ENCODE measurements around the gene AP4E1. TPM values are rescaled to one million over a fixed set of nuclear protein-coding genes. Genes with fewer than 3 reads are reported as not detected.
A peak's percentile ranks its signal among the peaks of the same experiment; 100 is the strongest.

The AP4E1 gene
- total and polyA plus RNA-seq, 2 of the 4 experiments (the other 2 are of a cell fraction): 3.1 to 6.8 TPM

DNA sequence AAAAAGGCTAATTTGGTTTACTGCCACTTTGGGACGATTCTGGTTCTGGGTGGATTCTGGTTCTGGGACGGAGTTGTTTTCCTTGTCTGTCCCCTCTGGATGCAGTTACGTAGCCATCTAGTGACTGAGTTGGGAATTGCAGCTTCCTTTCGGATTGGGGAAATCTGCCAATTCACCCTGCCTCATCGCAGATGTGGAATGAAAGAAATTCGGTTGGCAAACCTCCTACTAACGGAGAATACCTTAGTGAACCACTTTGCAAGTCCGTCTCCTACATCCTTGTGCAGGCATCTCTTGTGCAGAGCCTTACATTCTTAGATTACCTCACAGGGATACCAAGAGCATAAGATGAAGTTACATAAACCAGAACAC is 31.5 kb upstream of the AP4E1 start:
- in situ Hi-C loops (cut with MboI; ENCODE audit: low sequenced_read_pairs): no loop called here
- peak overlapping the region; percentile 14; the same call in 1 of the 2 replicates for H3K4me3 ChIP-seq (ENCODE audit: insufficient read depth, low read depth, low read length)
- dilution Hi-C loops (cut with HindIII; ENCODE audit: low sequenced_read_pairs, unreplicated experiment): no loop called here
- TF ChIP-seq CHD1 (IDR thresholded peaks at IDR 0.05; ENCODE audit: low read depth, low read length) (no peak), MXI1 (IDR thresholded peaks at IDR 0.05; ENCODE audit: borderline replicate concordance, low read depth, low read length) (no peak), MAZ (IDR thresholded peaks at IDR 0.05; ENCODE audit: borderline replicate concordance, low read depth, low read length) (no peak), SMC3 (IDR thresholded peaks at IDR 0.05; ENCODE audit: low read depth, low read length) (peak; percentile 85), RAD21 (IDR thresholded peaks at IDR 0.05; ENCODE audit: low read length) (peak; percentile 92), BHLHE40 (IDR thresholded peaks at IDR 0.05; ENCODE audit: low read depth, low read length) (no peak), RCOR1 (IDR thresholded peaks at IDR 0.05; ENCODE audit: insufficient replicate concordance, low read length) (no peak), FOS (IDR thresholded peaks at IDR 0.05; ENCODE audit: low read depth, low read length) (no peak), POLR2A (IDR thresholded peaks at IDR 0.05; ENCODE audit: low read depth, low read length) (0 out of 2 replicates have a peak, but pooled peaks have one; percentile 27), CEBPB (IDR thresholded peaks at IDR 0.05; ENCODE audit: low read depth, low read length) (0 out of 2 replicates have a peak, but pooled peaks have one; percentile 20), MAFK (IDR thresholded peaks at IDR 0.05; ENCODE audit: low read depth, low read length) (no peak), RFX5 (IDR thresholded peaks at IDR 0.05; ENCODE audit: low read depth, low read length) (no peak)
- TF ChIP-seq, protein P1, sequence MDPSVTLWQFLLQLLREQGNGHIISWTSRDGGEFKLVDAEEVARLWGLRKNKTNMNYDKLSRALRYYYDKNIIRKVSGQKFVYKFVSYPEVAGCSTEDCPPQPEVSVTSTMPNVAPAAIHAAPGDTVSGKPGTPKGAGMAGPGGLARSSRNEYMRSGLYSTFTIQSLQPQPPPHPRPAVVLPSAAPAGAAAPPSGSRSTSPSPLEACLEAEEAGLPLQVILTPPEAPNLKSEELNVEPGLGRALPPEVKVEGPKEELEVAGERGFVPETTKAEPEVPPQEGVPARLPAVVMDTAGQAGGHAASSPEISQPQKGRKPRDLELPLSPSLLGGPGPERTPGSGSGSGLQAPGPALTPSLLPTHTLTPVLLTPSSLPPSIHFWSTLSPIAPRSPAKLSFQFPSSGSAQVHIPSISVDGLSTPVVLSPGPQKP (IDR thresholded peaks at IDR 0.05; ENCODE audit: borderline replicate concordance, low read depth, low read length): no peak
- TF ChIP-seq, protein P2, sequence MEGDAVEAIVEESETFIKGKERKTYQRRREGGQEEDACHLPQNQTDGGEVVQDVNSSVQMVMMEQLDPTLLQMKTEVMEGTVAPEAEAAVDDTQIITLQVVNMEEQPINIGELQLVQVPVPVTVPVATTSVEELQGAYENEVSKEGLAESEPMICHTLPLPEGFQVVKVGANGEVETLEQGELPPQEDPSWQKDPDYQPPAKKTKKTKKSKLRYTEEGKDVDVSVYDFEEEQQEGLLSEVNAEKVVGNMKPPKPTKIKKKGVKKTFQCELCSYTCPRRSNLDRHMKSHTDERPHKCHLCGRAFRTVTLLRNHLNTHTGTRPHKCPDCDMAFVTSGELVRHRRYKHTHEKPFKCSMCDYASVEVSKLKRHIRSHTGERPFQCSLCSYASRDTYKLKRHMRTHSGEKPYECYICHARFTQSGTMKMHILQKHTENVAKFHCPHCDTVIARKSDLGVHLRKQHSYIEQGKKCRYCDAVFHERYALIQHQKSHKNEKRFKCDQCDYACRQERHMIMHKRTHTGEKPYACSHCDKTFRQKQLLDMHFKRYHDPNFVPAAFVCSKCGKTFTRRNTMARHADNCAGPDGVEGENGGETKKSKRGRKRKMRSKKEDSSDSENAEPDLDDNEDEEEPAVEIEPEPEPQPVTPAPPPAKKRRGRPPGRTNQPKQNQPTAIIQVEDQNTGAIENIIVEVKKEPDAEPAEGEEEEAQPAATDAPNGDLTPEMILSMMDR (conservative IDR thresholded peaks at IDR 0.05; ENCODE audit: low read depth, low read length): peak; percentile 96
- TF ChIP-seq, protein P3, sequence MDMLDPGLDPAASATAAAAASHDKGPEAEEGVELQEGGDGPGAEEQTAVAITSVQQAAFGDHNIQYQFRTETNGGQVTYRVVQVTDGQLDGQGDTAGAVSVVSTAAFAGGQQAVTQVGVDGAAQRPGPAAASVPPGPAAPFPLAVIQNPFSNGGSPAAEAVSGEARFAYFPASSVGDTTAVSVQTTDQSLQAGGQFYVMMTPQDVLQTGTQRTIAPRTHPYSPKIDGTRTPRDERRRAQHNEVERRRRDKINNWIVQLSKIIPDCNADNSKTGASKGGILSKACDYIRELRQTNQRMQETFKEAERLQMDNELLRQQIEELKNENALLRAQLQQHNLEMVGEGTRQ (IDR thresholded peaks at IDR 0.05; ENCODE audit: low read depth, low read length): no peak

More for the DNA sequence above, 31.5 kb upstream of the AP4E1 start:
- ATAC-seq (ENCODE audit: low read depth): peak; percentile 90
- H3K79me1 ChIP-seq (ENCODE audit: low read depth in 1 of 2, low read length in 2 of 2): no peaks in the 10 kb centered on the region
- H4K91ac ChIP-seq (ENCODE audit: insufficient read depth, low read depth, low read length): peak overlapping the region; percentile 72; the same call in 1 of the 2 replicates
- no peaks in the 10 kb centered on the region for H4K20me1 ChIP-seq (ENCODE audit: insufficient read depth, low read length)
- H2BK15ac ChIP-seq (ENCODE audit: low read depth, low read length): peak overlapping the region; percentile 63; the same call in 1 of the 3 replicates
- H3K4me2 ChIP-seq (ENCODE audit: low read depth, low read length): peak overlapping the region; percentile 84
- peaks cover 7% of the 10 kb centered on the region for H3K4me1 ChIP-seq (ENCODE audit: control insufficient read depth, insufficient read depth, low read length)
- peak; percentile 93 for DNase-seq
- H3K27ac ChIP-seq (ENCODE audit: insufficient read depth, low read length): no peak overlapping the region
- peak overlapping the region; percentile 72; the same call in 1 of the 2 replicates for H3K18ac ChIP-seq (ENCODE audit: low read depth, low read length)
- no TSS peak for BruUV-seq (replicated peaks)
- peak overlapping the region; percentile 85 for H2BK20ac ChIP-seq (ENCODE audit: low read depth, low read length)
- H2AK5ac ChIP-seq (ENCODE audit: low read depth, low read length): no peak overlapping the region
- no peak overlapping the region for H3K9ac ChIP-seq (ENCODE audit: low read depth, low read length)
- no peak overlapping the region for H4K5ac ChIP-seq (ENCODE audit: low read depth, low read length)
- H2BK120ac ChIP-seq (ENCODE audit: low read depth, low read length): peak overlapping the region; percentile 90
- H3K4ac ChIP-seq (ENCODE audit: low read depth, low read length): peak overlapping the region; percentile 75; the same call in 1 of the 2 replicates
- H2AK9ac ChIP-seq (replicated peaks; ENCODE audit: low read depth, low read length, poor library complexity): peak overlapping the region; percentile 0
- peak overlapping the region; percentile 55 for H2AFZ ChIP-seq (replicated peaks; ENCODE audit: low read length, poor library complexity)
- intact Hi-C loops (cut with micrococcal nuclease): loop anchor here (1.0 to 5.0 kb wide), 4 partner anchors 31 to 202 kb away; partner anchors contain the start of genes AP4E1 and SPPL2A
- H3K56ac ChIP-seq (ENCODE audit: extremely low read depth, insufficient read depth, low read length): no peak overlapping the region
- peaks cover 8% of the 10 kb centered on the region; the same call in 1 of the 2 replicates for H3K27me3 ChIP-seq (ENCODE audit: control insufficient read depth, insufficient read depth, low read length)
- H4K8ac ChIP-seq (ENCODE audit: low read depth in 2 of 2, low read length in 2 of 2): peak overlapping the region in 1 of 2 experiments; percentile 84; a peak in 2 of 4 replicates
- H3K9me1 ChIP-seq (ENCODE audit: insufficient read depth, low read length): peaks cover 7% of the 10 kb centered on the region; the same call in 1 of the 2 replicates
- H2BK5ac ChIP-seq (ENCODE audit: low read depth, low read length, poor library complexity, severe bottlenecking): peak overlapping the region; percentile 69
- ChIA-PET CTCF (interaction anchor here (0.6 to 1.4 kb wide), 10 partner anchors 8 to 555 kb away, joined by 3 to 6 read pairs (median 3); partner anchors contain the start of gene TRPM7), POLR2A (ENCODE audit: unreplicated experiment) (no interaction called here)
- no peaks in the 10 kb centered on the region for H3K9me3 ChIP-seq (ENCODE audit: control insufficient read depth, insufficient read depth, low read length)
- H3K14ac ChIP-seq (replicated peaks; ENCODE audit: low read depth, low read length): 0 out of 2 replicates have a peak overlapping the region, but pooled peaks have one; percentile 69
- WGBS, 2 experiments (ENCODE audit: extremely low coverage in 2 of 2, insufficient read length in 1 of 2): 0% methylated on average over 2 of the region's 8 CpGs; no CpG with 5 or more reads in 1 of the 2 experiments
- no peaks in the 10 kb centered on the region for H3K36me3 ChIP-seq (ENCODE audit: control insufficient read depth, insufficient read depth, low read length)
- H3K23ac ChIP-seq (ENCODE audit: low read depth, low read length): no peak overlapping the region

Measured in IMR-90 (cell line).